Measurements from ENCODE around the gene FOXG1.
A peak's percentile ranks its signal among the peaks of the same experiment; 100 is the strongest.

FOXG1 gene

GRCh38 chr14:28766469-28766955 lies at the start of gene FOXG1:
TSS of gene FOXG1 (plus strand) at chr14:28766787. CDS start at chr14:28767280, 493 bp downstream.
- Mint-ChIP-seq H3K9me3 (peaks cover 8 to 12% of the 10 kb centered on the region in 2 donors), H3K4me3 (peak within 1 kb of the TSS; percentile 81 to 82), H3K27ac (peak within 1 kb of the TSS; percentile 93), H3K36me3 (peaks cover 10 to 22% of the 10 kb centered on the region in 2 donors), H3K27me3 (peaks cover 70 to 78% of the 10 kb centered on the region in 2 donors), H3K4me1 (peaks cover 19 to 23% of the 10 kb centered on the region in 2 donors)
- peak in 1 of 2 donors; percentile 18 for ATAC-seq (replicated peaks)
- no peak for DNase-seq

- DNase-seq: no peak
Observed at GRCh38 chr14:28719130-28719529, 47.5 kb upstream of the FOXG1 start.

GRCh38 chr14:28731358-28731757 lies 35.2 kb upstream of the FOXG1 start:
- no peaks in the 10 kb centered on the region for H3K4me1 Mint-ChIP-seq
- no peaks in the 10 kb centered on the region for H3K27me3 Mint-ChIP-seq
- no peak overlapping the region for H3K27ac Mint-ChIP-seq
- DNase-seq: no peak
- ATAC-seq (replicated peaks): no peak
- no peaks in the 10 kb centered on the region for H3K36me3 Mint-ChIP-seq
- H3K4me3 Mint-ChIP-seq: no peak overlapping the region
- peaks cover 0 to 1% of the 10 kb centered on the region in 2 donors for H3K9me3 Mint-ChIP-seq

More at GRCh38 chr14:28719130-28719529, 47.5 kb upstream of the FOXG1 start:
- peaks cover 0 to 3% of the 10 kb centered on the region in 2 donors for H3K9me3 Mint-ChIP-seq
- no peaks in the 10 kb centered on the region for H3K4me1 Mint-ChIP-seq
- ATAC-seq (replicated peaks): no peak
- H3K27ac Mint-ChIP-seq: no peak overlapping the region
- no peaks in the 10 kb centered on the region for H3K27me3 Mint-ChIP-seq
- H3K4me3 Mint-ChIP-seq: no peak overlapping the region
- no peaks in the 10 kb centered on the region for H3K36me3 Mint-ChIP-seq

GRCh38 chr14:28742171-28742846 lies 24.3 kb upstream of the FOXG1 start:
- H3K9me3 Mint-ChIP-seq: peaks cover 4 to 13% of the 10 kb centered on the region in 2 donors
- no peak for DNase-seq
- no peak overlapping the region for H3K27ac Mint-ChIP-seq
- no peak overlapping the region for H3K4me3 Mint-ChIP-seq
- no peaks in the 10 kb centered on the region for H3K36me3 Mint-ChIP-seq
- no peaks in the 10 kb centered on the region for H3K4me1 Mint-ChIP-seq
- no peak for ATAC-seq (replicated peaks)
- H3K27me3 Mint-ChIP-seq: peaks cover 0 to 7% of the 10 kb centered on the region in 2 donors

GRCh38 chr14:28744126-28744525 lies 22.5 kb upstream of the FOXG1 start:
- ATAC-seq (replicated peaks) (no peak), DNase-seq (no peak)
- no peaks in the 10 kb centered on the region for H3K4me1 Mint-ChIP-seq
- H3K36me3 Mint-ChIP-seq: no peaks in the 10 kb centered on the region
- peaks cover 4 to 10% of the 10 kb centered on the region in 2 donors for H3K9me3 Mint-ChIP-seq
- no peak overlapping the region for H3K27ac Mint-ChIP-seq
- no peak overlapping the region for H3K4me3 Mint-ChIP-seq
- H3K27me3 Mint-ChIP-seq: peaks cover 0 to 7% of the 10 kb centered on the region in 2 donors

GRCh38 chr14:28745176-28745575 lies 21.4 kb upstream of the FOXG1 start:
- H3K4me3 Mint-ChIP-seq: no peak overlapping the region
- H3K27ac Mint-ChIP-seq: no peak overlapping the region
- H3K9me3 Mint-ChIP-seq: peaks cover 4 to 10% of the 10 kb centered on the region in 2 donors
- DNase-seq: no peak
- ATAC-seq (replicated peaks): no peak
- peaks cover 0 to 7% of the 10 kb centered on the region in 2 donors for H3K27me3 Mint-ChIP-seq
- no peaks in the 10 kb centered on the region for H3K4me1 Mint-ChIP-seq
- no peaks in the 10 kb centered on the region for H3K36me3 Mint-ChIP-seq

- Mint-ChIP-seq H3K27ac (no peak overlapping the region), H3K9me3 (peaks cover 4 to 10% of the 10 kb centered on the region in 2 donors), H3K27me3 (peaks cover under 1 to 7% of the 10 kb centered on the region in 2 donors), H3K4me1 (no peaks in the 10 kb centered on the region), H3K4me3 (no peak overlapping the region), H3K36me3 (no peaks in the 10 kb centered on the region)
- DNase-seq: no peak
- no peak for ATAC-seq (replicated peaks)
Observed at GRCh38 chr14:28746247-28746646, 20.3 kb upstream of the FOXG1 start.

GRCh38 chr14:28751467-28752058 lies 15.0 kb upstream of the FOXG1 start:
- H3K36me3 Mint-ChIP-seq: no peaks in the 10 kb centered on the region
- H3K27ac Mint-ChIP-seq: no peak overlapping the region
- ATAC-seq (replicated peaks) (peak; percentile 70 to 75), DNase-seq (no peak)
- H3K4me3 Mint-ChIP-seq: no peak overlapping the region
- H3K9me3 Mint-ChIP-seq: peaks cover 5 to 6% of the 10 kb centered on the region in 2 donors
- peaks cover 33 to 34% of the 10 kb centered on the region in 2 donors for H3K27me3 Mint-ChIP-seq
- H3K4me1 Mint-ChIP-seq: peaks cover 0 to 6% of the 10 kb centered on the region in 2 donors

GRCh38 chr14:28754209-28754985 lies 12.2 kb upstream of the FOXG1 start:
- H3K27me3 Mint-ChIP-seq: peaks cover 54% of the 10 kb centered on the region in 2 donors
- peaks cover 0 to 2% of the 10 kb centered on the region in 2 donors for H3K9me3 Mint-ChIP-seq
- ATAC-seq (replicated peaks): peak in 1 of 2 donors; percentile 46

GRCh38 chr14:28755198-28755815 lies 11.3 kb upstream of the FOXG1 start:
- Mint-ChIP-seq H3K4me3 (no peak overlapping the region), H3K36me3 (no peaks in the 10 kb centered on the region), H3K9me3 (peaks cover 0 to 2% of the 10 kb centered on the region in 2 donors), H3K4me1 (peaks cover 2 to 14% of the 10 kb centered on the region in 2 donors), H3K27ac (no peak overlapping the region), H3K27me3 (peaks cover 63% of the 10 kb centered on the region in 2 donors)
- DNase-seq: no peak
- ATAC-seq (replicated peaks): no peak

More at GRCh38 chr14:28754209-28754985, 12.2 kb upstream of the FOXG1 start:
- DNase-seq: no peak
- H3K4me1 Mint-ChIP-seq: peaks cover 0 to 14% of the 10 kb centered on the region in 2 donors
- H3K36me3 Mint-ChIP-seq: no peaks in the 10 kb centered on the region
- H3K4me3 Mint-ChIP-seq: no peak overlapping the region
- H3K27ac Mint-ChIP-seq: no peak overlapping the region

GRCh38 chr14:28755884-28756268 lies 10.7 kb upstream of the FOXG1 start:
- Mint-ChIP-seq H3K36me3 (no peaks in the 10 kb centered on the region), H3K27ac (peak overlapping the region; percentile 4), H3K4me3 (no peak overlapping the region), H3K4me1 (peaks cover 2 to 14% of the 10 kb centered on the region in 2 donors), H3K27me3 (peaks cover 69% of the 10 kb centered on the region in 2 donors), H3K9me3 (peaks cover 0 to 2% of the 10 kb centered on the region in 2 donors)
- ATAC-seq (replicated peaks): no peak
- DNase-seq: no peak

GRCh38 chr14:28756269-28756883 lies 10.2 kb upstream of the FOXG1 start:
- DNase-seq: no peak
- H3K27ac Mint-ChIP-seq: peak overlapping the region; percentile 75
- peaks cover 0 to 2% of the 10 kb centered on the region in 2 donors for H3K9me3 Mint-ChIP-seq
- no peak overlapping the region for H3K4me3 Mint-ChIP-seq
- H3K36me3 Mint-ChIP-seq: no peaks in the 10 kb centered on the region
- no peak for ATAC-seq (replicated peaks)
- H3K4me1 Mint-ChIP-seq: peaks cover 2 to 14% of the 10 kb centered on the region in 2 donors
- peaks cover 72 to 74% of the 10 kb centered on the region in 2 donors for H3K27me3 Mint-ChIP-seq

- Mint-ChIP-seq H3K27me3 (peaks cover 74 to 80% of the 10 kb centered on the region in 2 donors), H3K4me1 (peaks cover 2 to 14% of the 10 kb centered on the region in 2 donors), H3K9me3 (peaks cover 0 to 2% of the 10 kb centered on the region in 2 donors), H3K36me3 (no peaks in the 10 kb centered on the region), H3K4me3 (no peak overlapping the region), H3K27ac (peak overlapping the region; percentile 75)
- DNase-seq (no peak), ATAC-seq (replicated peaks) (no peak)
Observed at GRCh38 chr14:28756884-28757570, 9.6 kb upstream of the FOXG1 start.

Measured in stimulated activated naive B cell treated with anti-CD40 and anti-IgM and Interleukin-4, amounts not matched to agents 10 μg/mL and 1 μg/mL and 100 μg/mL, for 72 hours (primary cell).